Activated B cell treated with CpG ODN at 0.5 μM for 24 hours (primary cell): ENCODE data around the gene PXDN. TPM values are rescaled to one million over a fixed set of nuclear protein-coding genes. Genes with fewer than 3 reads are reported as not detected.
"Not testable (repeated sequence)": the region's sequence is repeated elsewhere in the genome, so short reads cannot be mapped to it uniquely, and the experiment has no call there.

Experiments used
- ATAC-seq: fragments of 200-7000 bp; cut with Tn5 transposase; one replicate; pipeline ENCODE4 v1.10.0; 2021; ENCODE audit warnings: low read depth, mild to moderate bottlenecking, moderate library complexity
- CTCF ChIA-PET: fragments of 350-600 bp; sonication (Branson Sonifier 250); formaldehyde crosslinking; loops from one replicate; lab custom pipeline; 2021; ENCODE audit warnings: antibody characterized with exemption; lab: Charles Lee
- POLR2A ChIA-PET: fragments of 350-600 bp; sonication (Branson Sonifier 250); formaldehyde crosslinking; loops from one replicate; lab custom pipeline; 2021; ENCODE audit warnings: antibody characterized with exemption; lab: Charles Lee
- DNase-seq: peaks from one replicate; pipeline ENCODE4 v3.0.0; 2022
- H3K27ac Mint-ChIP-seq: one replicate; pipeline ENCODE4 v1.8.0; 2020; ENCODE audit warnings: mixed read lengths
- H3K27me3 Mint-ChIP-seq: one replicate; pipeline ENCODE4 v1.8.0; 2021; ENCODE audit warnings: mixed read lengths
- H3K36me3 Mint-ChIP-seq: one replicate; pipeline ENCODE4 v1.8.0; 2021; ENCODE audit warnings: low read depth, mixed read lengths
- H3K4me1 Mint-ChIP-seq: one replicate; pipeline ENCODE4 v1.8.0; 2021; ENCODE audit warnings: mixed read lengths
- H3K4me3 Mint-ChIP-seq: one replicate; pipeline ENCODE4 v1.8.0; 2020; ENCODE audit warnings: mild to moderate bottlenecking, mixed read lengths
- H3K9me3 Mint-ChIP-seq: one replicate; pipeline ENCODE4 v1.8.0; 2020; ENCODE audit warnings: mixed read lengths
- CTCF ChIP-seq: fragments of 200-600 bp; IDR thresholded peaks from one replicate; pipeline ENCODE4 v1.8.0; 2022; ENCODE audit warnings: antibody characterized with exemption, mild to moderate bottlenecking
- intact Hi-C: fragments of 100-400 bp; cut with micrococcal nuclease; formaldehyde crosslinking; loops from one replicate; pipeline ENCODE4 v1.15.1; 2024
- total RNA-seq: library from RNA; stranded (reverse); gene quantifications from 2 replicates; pipeline ENCODE4 v1.2.3, GENCODE V29; 2022

Gene PXDN
- total RNA-seq, 1 donor from 2014 or later, result 1.1 TPM

GRCh38 chr2:1701556-1702185 is 42.6 kb downstream of the PXDN start:
- Mint-ChIP-seq H3K9me3 (peaks cover 1% of the 10 kb centered on the region), H3K36me3 (no peaks in the 10 kb centered on the region), H3K27me3 (no peaks in the 10 kb centered on the region), H3K27ac (no peak overlapping the region), H3K4me3 (no peak overlapping the region), H3K4me1 (no peaks in the 10 kb centered on the region)
- ATAC-seq (no peak), DNase-seq (no peak)
- POLR2A ChIA-PET, result no interaction called here
- CTCF ChIA-PET, result no interaction called here
- intact Hi-C loops, result no loop called here
- TF ChIP-seq CTCF, result no peak

- H3K27ac Mint-ChIP-seq, result no peak overlapping the region
- ChIA-PET CTCF (no interaction called here), POLR2A (no interaction called here)
- intact Hi-C loops, result no loop called here
- no peaks in the 10 kb centered on the region for H3K27me3 Mint-ChIP-seq
- DNase-seq (no peak), ATAC-seq (no peak)
- H3K4me3 Mint-ChIP-seq, result no peak overlapping the region
- TF ChIP-seq CTCF, result no peak
- H3K36me3 Mint-ChIP-seq, result no peaks in the 10 kb centered on the region
- peaks cover 7% of the 10 kb centered on the region for H3K9me3 Mint-ChIP-seq
- no peaks in the 10 kb centered on the region for H3K4me1 Mint-ChIP-seq
Measured at GRCh38 chr2:1701020-1701419, 43.3 kb downstream of the PXDN start.

GRCh38 chr2:1700427-1700826 is 43.9 kb downstream of the PXDN start:
- POLR2A ChIA-PET, intact Hi-C loops: not testable (repeated sequence)

GRCh38 chr2:1698188-1698945 is 45.9 kb downstream of the PXDN start:
- CTCF ChIA-PET, result no interaction called here
- no peak overlapping the region for H3K27ac Mint-ChIP-seq
- H3K27me3 Mint-ChIP-seq, result no peaks in the 10 kb centered on the region
- POLR2A ChIA-PET, result no interaction called here
- DNase-seq (no peak), ATAC-seq (no peak)
- intact Hi-C loops, result no loop called here
- H3K9me3 Mint-ChIP-seq, result peaks cover 7% of the 10 kb centered on the region
- no peak overlapping the region for H3K4me3 Mint-ChIP-seq
- no peaks in the 10 kb centered on the region for H3K4me1 Mint-ChIP-seq
- no peak for TF ChIP-seq CTCF
- H3K36me3 Mint-ChIP-seq, result no peaks in the 10 kb centered on the region

More at GRCh38 chr2:1700427-1700826, 43.9 kb downstream of the PXDN start:
- H3K4me1 Mint-ChIP-seq, H3K27me3 Mint-ChIP-seq, CTCF ChIA-PET, H3K9me3 Mint-ChIP-seq, H3K27ac Mint-ChIP-seq, H3K4me3 Mint-ChIP-seq, H3K36me3 Mint-ChIP-seq, ATAC-seq, DNase-seq: not testable (repeated sequence)

- no peak for TF ChIP-seq CTCF
- CTCF ChIA-PET, result no interaction called here
- Mint-ChIP-seq H3K9me3 (peaks cover 7% of the 10 kb centered on the region), H3K27me3 (no peaks in the 10 kb centered on the region), H3K27ac (no peak overlapping the region), H3K36me3 (no peaks in the 10 kb centered on the region), H3K4me1 (no peaks in the 10 kb centered on the region), H3K4me3 (no peak overlapping the region)
- ATAC-seq (no peak), DNase-seq (no peak)
- POLR2A ChIA-PET, result no interaction called here
- intact Hi-C loops, result no loop called here
Measured at GRCh38 chr2:1697601-1698000, 46.7 kb downstream of the PXDN start.
